Lower lobe of right lung (tissue), 2 donors: ENCODE data around the gene TNFRSF11A. TPM values are rescaled to one million over a fixed set of nuclear protein-coding genes. Genes with fewer than 3 reads are reported as not detected.

Source experiments
- ATAC-seq, 2 donors: fragments of 200-7000 bp; cut with Tn5 transposase; one replicate each; pipeline ENCODE4 v1.9.1; 2020 to 2022; ENCODE audit warnings: mild to moderate bottlenecking in 2 of 2, moderate library complexity in 2 of 2
- DNase-seq: peaks from one replicate; pipeline ENCODE4 v3.0.0-alpha.2; 2020
- H3K27ac ChIP-seq: fragments of 200-600 bp; one replicate; pipeline ENCODE4 v1.8.0; 2022
- H3K27me3 ChIP-seq: fragments of 200-600 bp; one replicate; pipeline ENCODE4 v1.8.0; 2022; ENCODE audit warnings: low read depth
- H3K36me3 ChIP-seq: fragments of 200-600 bp; one replicate; pipeline ENCODE4 v1.8.0; 2022; ENCODE audit warnings: mild to moderate bottlenecking
- H3K4me1 ChIP-seq: fragments of 200-600 bp; one replicate; pipeline ENCODE4 v1.8.0; 2022
- H3K4me3 ChIP-seq: fragments of 200-600 bp; one replicate; pipeline ENCODE4 v1.8.0; 2022; ENCODE audit warnings: mild to moderate bottlenecking
- H3K9me3 ChIP-seq: fragments of 200-600 bp; one replicate; pipeline ENCODE4 v1.8.0; 2022
- intact Hi-C: fragments of 100-400 bp; cut with DNase I; formaldehyde crosslinking; loops from one replicate; pipeline ENCODE4 v1.11.0; 2022
- total RNA-seq: library from RNA; stranded (reverse); fragmentation: NEBNext Ultra II Directional; extraction: Animal tissue kit (Norgen Biotek cat#: 25700); gene quantifications from one replicate; pipeline ENCODE4 v1.2.1, GENCODE V29; 2021
- TF ChIP-seq, protein P1 (sequence below): fragments of 200-600 bp; IDR thresholded peaks from one replicate; pipeline ENCODE4 v1.8.0; 2022; ENCODE audit warnings: antibody characterized with exemption, mild to moderate bottlenecking
- donor health status: DM: no; HTN: yes; CAD: no; lungs with severe emphysema.

The TNFRSF11A gene
- total RNA-seq, 1 donor from 2014 or later = 3.9 TPM

DNA sequence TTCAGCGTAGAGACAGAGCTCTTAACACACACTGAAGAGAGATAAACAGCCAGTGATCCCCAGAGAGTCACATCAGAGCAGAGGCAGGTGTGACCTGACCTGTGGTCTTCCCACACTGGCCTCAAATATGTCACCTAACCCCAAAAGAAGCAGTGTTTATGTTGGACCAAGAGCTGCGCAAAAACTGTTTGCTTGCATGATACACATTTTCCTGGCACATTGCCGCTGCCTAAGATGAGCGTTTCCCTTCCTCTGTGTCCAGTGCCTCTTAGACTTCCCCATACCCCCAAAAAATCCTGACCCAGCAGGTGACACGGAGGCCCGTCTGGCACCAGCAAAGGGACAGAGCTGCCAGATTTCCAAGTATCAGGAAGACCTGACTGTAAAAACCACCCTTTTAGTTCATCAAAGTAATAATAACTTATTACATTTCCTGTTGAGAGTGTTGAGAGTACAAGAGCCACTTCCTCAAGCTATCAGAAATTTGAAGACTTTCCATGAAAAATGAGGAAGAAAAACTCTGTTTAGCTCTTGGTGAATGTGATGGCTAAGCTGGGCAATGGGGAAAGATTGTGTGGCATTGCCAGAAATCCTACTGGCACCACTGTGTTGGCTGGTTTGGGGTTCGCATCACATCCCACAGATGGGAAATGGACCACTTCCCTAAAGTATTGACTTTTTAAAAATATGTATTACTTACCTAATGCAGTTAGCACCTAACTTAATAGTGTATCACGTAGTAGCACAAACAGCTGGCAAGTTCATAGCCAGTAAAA, 6.7 kb downstream of the TNFRSF11A start:
- TF ChIP-seq, protein P1, sequence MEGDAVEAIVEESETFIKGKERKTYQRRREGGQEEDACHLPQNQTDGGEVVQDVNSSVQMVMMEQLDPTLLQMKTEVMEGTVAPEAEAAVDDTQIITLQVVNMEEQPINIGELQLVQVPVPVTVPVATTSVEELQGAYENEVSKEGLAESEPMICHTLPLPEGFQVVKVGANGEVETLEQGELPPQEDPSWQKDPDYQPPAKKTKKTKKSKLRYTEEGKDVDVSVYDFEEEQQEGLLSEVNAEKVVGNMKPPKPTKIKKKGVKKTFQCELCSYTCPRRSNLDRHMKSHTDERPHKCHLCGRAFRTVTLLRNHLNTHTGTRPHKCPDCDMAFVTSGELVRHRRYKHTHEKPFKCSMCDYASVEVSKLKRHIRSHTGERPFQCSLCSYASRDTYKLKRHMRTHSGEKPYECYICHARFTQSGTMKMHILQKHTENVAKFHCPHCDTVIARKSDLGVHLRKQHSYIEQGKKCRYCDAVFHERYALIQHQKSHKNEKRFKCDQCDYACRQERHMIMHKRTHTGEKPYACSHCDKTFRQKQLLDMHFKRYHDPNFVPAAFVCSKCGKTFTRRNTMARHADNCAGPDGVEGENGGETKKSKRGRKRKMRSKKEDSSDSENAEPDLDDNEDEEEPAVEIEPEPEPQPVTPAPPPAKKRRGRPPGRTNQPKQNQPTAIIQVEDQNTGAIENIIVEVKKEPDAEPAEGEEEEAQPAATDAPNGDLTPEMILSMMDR = no peak
- H3K9me3 ChIP-seq = no peaks in the 10 kb centered on the region
- H3K4me1 ChIP-seq = peaks cover 39% of the 10 kb centered on the region
- intact Hi-C loops = no loop called here
- H3K27me3 ChIP-seq = peaks cover 33% of the 10 kb centered on the region
- no peak overlapping the region for H3K4me3 ChIP-seq
- ATAC-seq (peak in 1 of 2 donors; percentile 32), DNase-seq (no peak)
- H3K27ac ChIP-seq = no peak overlapping the region
- no peaks in the 10 kb centered on the region for H3K36me3 ChIP-seq

DNA sequence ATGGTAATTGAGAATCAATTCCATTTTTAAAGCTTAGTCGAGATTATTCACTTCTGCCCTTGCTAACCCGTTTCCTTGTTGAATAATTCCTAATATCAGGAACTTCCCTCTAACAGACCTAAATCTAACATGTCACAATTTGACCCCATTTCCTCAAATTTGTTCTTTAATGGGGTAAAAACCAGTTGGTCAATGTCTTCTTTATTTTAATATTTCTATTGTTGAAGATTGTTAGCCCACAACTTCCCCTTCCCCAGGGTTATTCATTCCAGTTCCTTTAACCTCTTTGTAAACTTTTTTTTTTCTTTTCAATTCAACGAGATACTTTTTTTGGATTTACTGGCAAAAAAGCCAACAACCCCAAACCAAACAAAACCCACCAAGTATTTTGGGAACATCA, 7.3 kb downstream of the TNFRSF11A start:
- intact Hi-C loops = no loop called here
- peak; percentile 22 to 30 for ATAC-seq
- peaks cover 30% of the 10 kb centered on the region for H3K27me3 ChIP-seq
- no peak overlapping the region for H3K27ac ChIP-seq
- no peaks in the 10 kb centered on the region for H3K9me3 ChIP-seq
- TF ChIP-seq, protein P1 = no peak
- peaks cover 33% of the 10 kb centered on the region for H3K4me1 ChIP-seq
- no peak overlapping the region for H3K4me3 ChIP-seq
- DNase-seq = no peak
- H3K36me3 ChIP-seq = no peaks in the 10 kb centered on the region

DNA sequence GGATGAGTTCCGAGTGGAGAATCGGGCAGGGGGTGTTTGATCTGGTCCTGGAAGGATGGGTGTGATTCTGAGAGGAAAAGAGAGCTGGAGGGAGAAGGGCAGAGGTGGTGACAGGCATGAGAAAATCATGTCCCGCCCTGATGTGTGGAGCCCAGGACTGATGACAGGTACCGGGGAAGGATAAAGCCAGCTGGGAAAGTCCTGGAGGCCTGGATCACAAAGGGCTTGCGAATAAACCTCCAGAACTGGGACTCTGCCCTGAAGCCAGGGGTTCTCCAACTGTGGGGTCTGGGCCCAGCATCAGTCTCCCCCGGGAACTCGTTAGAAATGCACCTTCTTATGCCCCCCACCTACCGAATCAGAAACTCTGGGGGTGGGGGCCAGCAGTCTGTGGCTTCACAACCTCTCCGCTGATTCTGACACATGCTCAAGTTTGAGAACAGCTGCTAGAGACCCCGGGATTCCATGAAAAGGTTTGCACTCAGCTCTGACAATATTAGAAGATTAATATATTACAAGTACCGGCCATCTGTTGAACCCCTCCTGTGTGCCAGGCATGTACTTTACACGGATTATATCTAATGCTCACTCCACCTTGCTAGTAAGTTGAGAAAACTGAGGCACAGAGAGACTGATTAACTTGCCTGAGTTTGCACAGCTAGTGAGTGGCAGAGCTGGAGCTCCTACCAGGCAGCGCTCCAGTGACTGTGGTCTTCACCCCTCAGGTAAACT, 8.0 kb downstream of the TNFRSF11A start:
- Histone ChIP-seq H3K9me3 (no peaks in the 10 kb centered on the region), H3K27me3 (peaks cover 26% of the 10 kb centered on the region), H3K4me1 (peaks cover 29% of the 10 kb centered on the region), H3K27ac (no peak overlapping the region), H3K36me3 (no peaks in the 10 kb centered on the region), H3K4me3 (no peak overlapping the region)
- no peak for DNase-seq
- intact Hi-C loops = no loop called here
- no peak for ATAC-seq
- TF ChIP-seq, protein P1 = no peak

DNA sequence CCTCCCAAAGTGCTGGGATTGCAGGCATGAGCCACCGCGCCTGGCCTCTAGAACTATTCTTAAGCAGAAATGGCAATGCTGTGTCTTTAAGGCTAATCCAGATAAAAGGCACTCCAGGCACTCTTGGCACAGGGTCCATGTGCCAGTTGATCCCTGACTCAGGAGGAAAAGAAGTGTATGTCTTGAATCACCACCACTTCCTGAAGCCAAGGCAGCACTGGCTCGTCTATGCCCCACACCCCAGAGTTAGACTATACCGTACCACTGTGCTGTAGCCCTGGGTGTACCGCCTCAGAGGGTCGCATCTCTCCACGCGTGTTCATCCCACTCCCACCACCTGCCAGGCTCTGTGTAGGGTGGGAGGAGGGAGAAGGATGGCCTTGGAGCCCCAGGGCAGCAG, 9.0 kb downstream of the TNFRSF11A start:
- Histone ChIP-seq H3K4me1 (peaks cover 28% of the 10 kb centered on the region), H3K27me3 (peaks cover 21% of the 10 kb centered on the region), H3K9me3 (no peaks in the 10 kb centered on the region), H3K27ac (no peak overlapping the region), H3K4me3 (no peak overlapping the region), H3K36me3 (no peaks in the 10 kb centered on the region)
- DNase-seq (no peak), ATAC-seq (peak in 1 of 2 donors; percentile 19)
- intact Hi-C loops = no loop called here
- TF ChIP-seq, protein P1 = no peak

DNA sequence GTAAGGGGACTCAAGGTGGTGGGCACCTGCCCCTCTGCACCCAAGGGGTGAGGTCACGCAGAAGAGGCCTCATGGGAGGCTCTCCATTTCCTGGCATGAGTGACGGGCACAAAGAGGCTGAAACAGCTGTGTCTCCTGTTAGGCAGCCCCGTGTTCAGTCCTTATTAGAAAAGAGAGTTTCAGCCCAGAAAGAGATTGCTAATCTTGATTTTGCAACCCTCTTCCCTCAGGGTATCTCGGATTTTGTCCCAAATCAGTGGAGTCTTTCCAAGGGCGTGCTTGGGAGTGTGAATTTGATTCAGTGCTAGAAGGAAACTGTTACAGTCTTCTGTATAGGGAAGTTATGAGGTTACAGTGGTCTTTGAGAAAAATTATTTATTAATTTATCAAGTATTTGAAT, 10.4 kb downstream of the TNFRSF11A start:
- H3K4me3 ChIP-seq = no peak overlapping the region
- peaks cover 20% of the 10 kb centered on the region for H3K4me1 ChIP-seq
- H3K27ac ChIP-seq = no peak overlapping the region
- no peaks in the 10 kb centered on the region for H3K9me3 ChIP-seq
- TF ChIP-seq, protein P1 = no peak
- H3K36me3 ChIP-seq = no peaks in the 10 kb centered on the region
- H3K27me3 ChIP-seq = peaks cover 13% of the 10 kb centered on the region
- no peak for ATAC-seq
- intact Hi-C loops = no loop called here
- no peak for DNase-seq
